Sigmoid colon (tissue), 4 donors: ENCODE data around the gene IRF2.

ENCODE experiments used
- CTCF ChIP-seq, 4 experiments: fragments of 450-650 bp in 3 of 4; fragments of 200-600 bp in 1 of 4; IDR thresholded peaks; one replicate each; pipeline ENCODE4 v1.5.1; 2016 to 2019; ENCODE audit warnings: antibody characterized with exemption in 4 of 4, mild to moderate bottlenecking in 3 of 4, moderate library complexity in 2 of 4
- POLR2AphosphoS5 ChIP-seq, 4 donors: sonication (generic); formaldehyde crosslinking; IDR thresholded peaks; one replicate each; pipeline ENCODE4 v1.6.1; 2017; ENCODE audit warnings: antibody characterized with exemption in 4 of 4

GRCh38 chr4:184358521-184359232 lies 115.7 kb downstream of the IRF2 start:
- TF ChIP-seq CTCF (IDR thresholded peaks at IDR 0.05): no peak
- TF ChIP-seq POLR2AphosphoS5 (IDR thresholded peaks at IDR 0.05): peak in 2 of 4 donors; percentile 17 to 24
